SJCRH30 (cell line): Measurements from ENCODE around the gene TMEFF1. TPM values are rescaled to one million over a fixed set of nuclear protein-coding genes. Genes with fewer than 3 reads are reported as not detected.

Experiments
- DNase-seq, 2 experiments: peaks; one replicate each; pipeline ENCODE4 v3.0.0-alpha.2; 2015 to 2020
- H3K27ac ChIP-seq: fragments of 250-450 bp; sonication (Bioruptor Pico); 2 replicates; pipeline ENCODE4 v1.5.1; 2020; ENCODE audit warnings: mild to moderate bottlenecking, moderate library complexity
- H3K27me3 ChIP-seq: fragments of 250-450 bp; sonication (Bioruptor Pico); 2 replicates; pipeline ENCODE4 v1.5.1; 2020; ENCODE audit warnings: mild to moderate bottlenecking, moderate library complexity
- H3K36me3 ChIP-seq: fragments of 250-450 bp; sonication (Bioruptor Pico); 2 replicates; pipeline ENCODE4 v1.5.1; 2020; ENCODE audit warnings: mild to moderate bottlenecking, moderate library complexity
- H3K4me1 ChIP-seq: fragments of 250-450 bp; sonication (Bioruptor Pico); 2 replicates; pipeline ENCODE4 v1.5.1; 2020; ENCODE audit warnings: mild to moderate bottlenecking, moderate library complexity
- H3K4me3 ChIP-seq: fragments of 250-450 bp; sonication (Bioruptor Pico); 2 replicates; pipeline ENCODE4 v1.5.1; 2020; ENCODE audit warnings: mild to moderate bottlenecking, moderate library complexity
- H3K9me3 ChIP-seq: fragments of 250-450 bp; sonication (Bioruptor Pico); replicated peaks from 2 replicates; pipeline ENCODE4 v1.5.1; 2020; ENCODE audit warnings: mild to moderate bottlenecking, moderate library complexity
- total RNA-seq: library from RNA; depleted of rRNA; stranded (reverse); fragments of >200 nt; shearing (Covaris generic); gene quantifications from 2 replicates; pipeline ENCODE4 v1.2.3, GENCODE V29; 2014; rRNA removed

Gene TMEFF1
- total RNA-seq, 1 experiment from 2014 or later = 20.6 TPM

DNA sequence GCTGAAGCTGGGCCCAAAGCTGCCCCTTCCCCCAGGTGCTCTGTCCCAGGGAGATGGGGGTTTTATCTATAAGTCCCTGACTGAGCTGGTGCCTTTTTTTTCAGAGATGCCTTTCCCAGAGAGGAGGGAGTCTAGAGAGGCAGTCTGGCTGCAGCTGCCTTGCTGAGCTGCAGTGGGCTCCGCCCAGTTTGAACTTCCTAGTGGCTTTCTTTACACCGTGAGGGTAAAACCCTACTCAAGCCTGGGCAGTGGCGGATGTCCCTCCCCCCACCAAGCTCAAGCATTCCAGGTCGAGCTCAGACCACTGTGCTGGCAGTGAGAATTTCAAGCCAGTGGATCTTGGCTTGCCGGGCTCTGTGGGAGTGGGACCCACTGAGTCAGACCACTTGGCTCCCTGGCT is 146.2 kb downstream of the TMEFF1 start:
- Histone ChIP-seq H3K4me1 (no peaks in the 10 kb centered on the region), H3K27ac (no peak overlapping the region), H3K36me3 (no peaks in the 10 kb centered on the region), H3K9me3 (0 out of 2 replicates have a peak, but pooled peaks cover 6% of the 10 kb centered on the region), H3K4me3 (no peak overlapping the region), H3K27me3 (no peaks in the 10 kb centered on the region; the same call in 1 of the 2 replicates)
- no peak for DNase-seq

DNA sequence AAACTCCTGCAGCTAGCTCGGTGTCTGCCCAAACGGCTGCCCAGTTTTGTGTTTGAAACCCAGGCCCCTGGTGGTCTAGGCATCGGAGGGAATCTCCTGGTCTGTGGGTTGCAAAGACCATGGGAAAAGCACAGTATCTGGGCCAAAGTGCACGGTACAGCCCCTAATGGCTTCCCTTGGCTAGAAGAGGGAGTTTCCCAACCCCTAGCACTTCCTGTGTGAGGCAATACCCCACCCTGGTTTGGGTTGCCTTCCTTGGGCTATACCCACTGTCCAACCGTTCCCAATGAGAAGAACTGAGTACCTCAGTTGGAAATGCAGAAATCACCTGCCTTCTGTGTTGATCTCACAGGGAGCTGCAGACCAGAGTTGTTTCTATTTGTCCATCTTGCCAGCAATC is 146.7 kb downstream of the TMEFF1 start:
- DNase-seq = no peak
- H3K9me3 ChIP-seq = 0 out of 2 replicates have a peak, but pooled peaks cover 6% of the 10 kb centered on the region
- no peaks in the 10 kb centered on the region for H3K4me1 ChIP-seq
- H3K36me3 ChIP-seq = no peaks in the 10 kb centered on the region
- H3K27me3 ChIP-seq = no peaks in the 10 kb centered on the region; the same call in 1 of the 2 replicates
- no peak overlapping the region for H3K27ac ChIP-seq
- no peak overlapping the region for H3K4me3 ChIP-seq

DNA sequence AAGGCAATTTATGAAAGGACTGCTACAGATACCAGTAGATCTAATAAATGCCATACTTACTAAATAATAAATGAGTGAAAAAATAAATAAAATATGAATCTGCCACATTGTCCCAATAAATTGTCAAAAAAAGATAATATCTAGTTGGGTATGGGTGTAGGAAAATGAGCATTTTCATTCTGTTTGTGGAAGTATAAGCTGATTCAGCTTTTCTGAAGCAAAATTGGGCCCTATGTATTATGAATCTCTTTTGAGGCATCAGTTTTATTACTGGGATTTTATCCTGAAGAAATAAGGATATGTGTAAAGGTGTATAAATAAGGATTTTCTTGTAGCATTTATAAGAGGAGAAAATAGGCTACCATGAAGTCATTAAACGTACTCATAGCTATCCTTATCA is 151.0 kb downstream of the TMEFF1 start:
- H3K27ac ChIP-seq = no peak overlapping the region
- H3K4me1 ChIP-seq = no peaks in the 10 kb centered on the region
- no peaks in the 10 kb centered on the region for H3K9me3 ChIP-seq
- no peak overlapping the region for H3K4me3 ChIP-seq
- no peaks in the 10 kb centered on the region for H3K36me3 ChIP-seq
- no peak for DNase-seq
- no peaks in the 10 kb centered on the region; the same call in 1 of the 2 replicates for H3K27me3 ChIP-seq

- Histone ChIP-seq H3K4me3 (no peak overlapping the region), H3K27ac (no peak overlapping the region), H3K4me1 (no peaks in the 10 kb centered on the region), H3K36me3 (no peaks in the 10 kb centered on the region), H3K27me3 (no peaks in the 10 kb centered on the region), H3K9me3 (no peaks in the 10 kb centered on the region)
- no peak for DNase-seq
Measured at GRCh38 chr9:100626949-100627348, 154.0 kb downstream of the TMEFF1 start.

Other genes with a start within 250 kb of the TMEFF1 start
- gene TEX10, start 120.2 kb upstream of the TMEFF1 start, total RNA-seq = 92.4 and 101 TPM in 2 replicates
- 57.0 and 63.9 TPM in 2 replicates for gene MSANTD3, start 46.0 kb upstream of the TMEFF1 start, total RNA-seq
- gene CAVIN4, start 104.9 kb downstream of the TMEFF1 start, total RNA-seq = 5.4 and 7.1 TPM in 2 replicates